Activated CD4-positive, alpha-beta T cell treated with anti-CD3 and anti-CD28 coated beads, Interleukin-2, amount 50 U/mL, for 48 hours (primary cell): Measurements from ENCODE around the gene DNAJB12.
A peak's percentile ranks its signal among the peaks of the same experiment; 100 is the strongest.
"Not testable (repeated sequence)": the region's sequence is repeated elsewhere in the genome, so short reads cannot be mapped to it uniquely, and the experiment has no call there.

Experiments
- DNase-seq, 2 experiments: peaks; one replicate each; pipeline ENCODE4 v3.0.0-alpha.2; 2020

DNAJB12 gene

DNA sequence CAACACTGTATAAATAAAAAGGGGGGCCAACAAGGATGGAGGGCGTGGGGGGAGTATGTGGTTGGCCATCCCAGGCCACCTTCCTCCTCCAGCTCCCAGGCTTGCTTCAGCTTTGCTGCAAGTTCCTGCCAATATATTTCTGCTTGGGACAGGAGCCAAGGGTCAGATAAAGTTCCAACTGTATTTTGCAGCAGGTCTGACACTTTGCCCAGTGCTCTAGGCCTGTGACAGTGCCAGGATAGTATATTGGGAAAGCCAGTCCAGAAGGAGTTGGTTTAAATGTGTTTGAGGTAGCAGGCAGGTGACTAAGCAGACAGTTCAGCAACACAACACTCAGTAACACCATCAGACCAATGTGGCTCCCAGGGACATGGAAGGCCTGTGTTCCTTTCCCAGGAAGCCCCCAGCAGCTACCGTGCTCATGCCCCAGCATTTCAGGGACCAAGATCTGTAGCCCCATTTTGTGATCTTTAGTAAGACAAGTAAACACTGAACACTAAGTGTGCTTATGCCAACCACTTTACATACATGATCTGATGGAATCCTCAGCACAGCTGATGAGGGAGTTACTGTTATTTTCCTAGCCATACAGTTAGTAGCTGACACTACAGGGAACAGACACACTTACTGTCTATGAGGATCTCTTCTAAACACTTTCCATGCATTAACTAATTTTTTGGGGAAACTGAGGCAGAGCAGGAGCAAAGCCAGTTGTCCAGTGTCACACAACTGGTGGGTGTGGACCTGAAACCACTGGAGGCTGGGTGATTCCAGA is 38.9 kb downstream of the DNAJB12 start:
- no peak for DNase-seq

DNA sequence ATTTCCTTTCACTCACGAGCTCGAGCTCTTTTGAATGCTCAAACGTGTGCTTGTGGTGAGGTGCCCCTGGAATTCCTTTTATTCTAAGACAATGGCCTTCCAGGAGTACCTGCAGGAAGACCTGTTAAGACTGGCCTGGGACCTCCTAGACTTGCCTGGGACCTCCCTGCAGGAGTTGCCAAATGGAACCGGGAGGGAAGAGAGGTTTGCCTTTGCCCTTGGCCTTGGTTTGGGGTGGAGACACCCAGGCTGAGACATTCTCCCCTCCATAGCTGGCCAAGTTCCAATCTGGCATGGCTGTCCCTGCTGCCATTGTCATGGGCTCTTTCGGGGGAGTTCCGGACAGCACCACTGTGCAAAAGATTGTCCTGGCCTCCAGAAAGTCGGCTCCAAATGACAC is 39.7 kb downstream of the DNAJB12 start:
- DNase-seq: no peak

GRCh38 chr10:72314263-72314662 is 40.5 kb downstream of the DNAJB12 start:
- no peak for DNase-seq

DNA sequence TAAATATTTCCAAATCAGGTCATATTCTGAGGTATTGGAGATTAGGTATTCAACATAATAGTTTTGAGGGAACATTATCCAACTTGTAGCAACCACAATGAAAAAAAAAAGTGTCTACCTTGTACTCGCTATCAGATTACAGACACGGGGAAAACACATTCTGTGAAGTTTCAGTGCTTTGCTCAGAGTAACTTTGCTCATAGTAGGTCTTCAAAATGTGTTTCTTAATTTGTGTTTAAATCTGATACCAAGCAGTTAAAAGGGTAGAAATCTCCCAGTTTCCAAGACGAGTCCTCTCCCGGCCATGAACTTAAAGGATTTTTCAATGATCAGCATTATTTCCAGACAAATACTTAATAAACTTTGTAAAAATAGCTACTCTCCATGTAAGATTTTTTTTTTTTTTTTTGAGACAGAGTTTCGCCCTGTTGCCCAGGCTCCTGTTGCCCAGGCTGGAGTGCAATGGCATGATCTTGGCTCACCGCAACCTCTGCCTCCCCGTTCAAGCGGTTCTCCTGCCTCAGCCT is 41.8 kb downstream of the DNAJB12 start:
- DNase-seq: no peak

GRCh38 chr10:72311667-72312066 is 43.1 kb downstream of the DNAJB12 start:
- peak in 1 of 2 experiments; percentile 41 for DNase-seq

DNA sequence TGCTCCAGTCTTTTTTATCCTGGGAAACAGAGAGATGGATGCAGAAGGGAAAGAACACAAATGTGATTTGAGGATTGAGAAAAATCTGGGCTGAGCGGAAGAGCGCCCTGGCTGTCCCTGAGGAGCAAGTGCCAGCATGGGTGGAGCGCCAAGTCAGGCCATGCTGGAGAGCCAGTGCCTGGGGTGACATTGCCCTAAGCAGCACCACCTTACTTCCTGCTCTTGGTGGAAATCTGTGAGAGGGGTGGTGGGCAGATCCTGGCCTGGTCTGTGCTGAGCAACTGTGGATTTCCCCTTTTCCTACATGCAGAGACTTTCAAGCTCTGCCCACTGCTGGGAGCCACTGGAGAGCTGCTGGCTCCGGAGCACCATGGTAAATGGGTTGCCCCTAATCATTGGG is 44.1 kb downstream of the DNAJB12 start:
- no peak for DNase-seq

- DNase-seq: no peak
Measured at GRCh38 chr10:72310241-72310633, 44.5 kb downstream of the DNAJB12 start.

DNA sequence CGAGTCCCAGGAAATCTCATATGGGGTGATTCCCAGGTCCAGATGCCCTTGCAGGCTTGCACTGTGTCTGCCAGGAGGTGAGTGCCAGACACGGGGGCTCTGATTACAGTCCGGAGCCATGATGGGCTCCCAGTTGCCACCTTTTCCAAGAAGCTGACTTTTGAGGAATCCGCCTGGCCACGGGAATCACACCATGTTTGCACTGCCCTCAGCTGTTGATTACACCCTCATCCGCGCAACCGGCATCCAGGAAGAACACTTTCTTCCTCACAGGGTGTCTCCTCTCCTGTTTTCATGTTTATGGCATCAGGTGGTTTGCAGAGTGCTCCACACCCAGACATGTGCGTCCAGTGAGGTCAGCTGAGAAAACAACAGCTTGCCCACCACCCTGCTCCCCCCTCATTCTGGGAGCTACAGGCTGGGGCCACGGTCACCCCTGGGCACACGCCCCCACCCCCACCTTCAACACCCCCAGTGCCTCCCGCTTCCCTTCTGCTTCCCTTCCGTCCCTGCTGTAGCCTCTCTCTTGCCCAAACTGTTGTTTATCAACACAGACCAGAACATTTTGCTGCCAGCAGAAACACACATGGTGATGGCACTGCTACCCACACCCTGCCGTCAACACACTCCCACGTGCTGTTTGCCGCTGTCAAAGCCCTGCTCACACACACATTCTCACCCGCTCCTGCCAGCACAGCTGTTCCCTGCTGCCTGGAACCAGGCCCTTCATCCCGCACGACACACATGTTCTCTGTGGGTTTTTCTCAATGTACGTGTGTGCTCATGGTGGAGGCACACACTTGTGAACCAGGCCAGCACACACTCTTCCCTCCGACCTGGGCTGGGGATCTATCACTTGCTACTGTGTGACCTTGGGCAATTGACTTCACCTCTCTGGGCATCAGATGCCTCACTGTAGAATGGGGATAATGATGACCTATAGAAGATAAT is 45.2 kb downstream of the DNAJB12 start:
- DNase-seq: no peak

DNA sequence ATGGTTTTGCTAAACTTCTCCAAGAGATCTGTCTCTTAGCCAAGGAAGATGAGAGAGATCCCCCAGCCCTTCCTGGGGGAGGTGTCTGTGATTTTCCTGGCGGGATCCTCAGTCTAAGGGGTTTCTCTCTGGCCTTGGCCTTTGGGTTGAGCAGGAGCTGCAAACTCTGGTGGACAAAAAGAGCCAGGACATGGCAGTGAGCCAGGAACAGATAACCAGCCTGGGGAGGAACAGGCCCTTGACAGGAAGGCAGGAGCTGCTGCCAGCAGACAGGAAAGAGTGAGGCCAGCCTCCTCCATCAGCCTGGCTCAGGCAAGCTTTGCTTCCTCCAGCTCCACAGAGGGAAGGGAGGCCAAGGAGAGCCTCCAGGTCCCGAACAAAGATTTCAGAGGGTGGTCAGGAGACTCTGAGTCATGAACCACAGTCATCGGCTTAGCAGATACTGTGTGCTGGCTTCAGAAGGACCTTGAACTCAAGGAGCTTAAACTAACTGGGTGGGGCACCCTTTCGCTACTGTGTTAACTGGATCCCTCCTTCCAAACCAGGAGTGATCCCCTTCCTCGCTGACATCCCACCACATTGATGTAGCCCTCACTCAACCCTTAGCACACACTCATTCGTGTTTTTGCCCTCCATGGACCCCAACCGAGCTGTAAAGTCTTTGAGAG is 46.3 kb downstream of the DNAJB12 start:
- DNase-seq: peak; percentile 52 to 64

DNA sequence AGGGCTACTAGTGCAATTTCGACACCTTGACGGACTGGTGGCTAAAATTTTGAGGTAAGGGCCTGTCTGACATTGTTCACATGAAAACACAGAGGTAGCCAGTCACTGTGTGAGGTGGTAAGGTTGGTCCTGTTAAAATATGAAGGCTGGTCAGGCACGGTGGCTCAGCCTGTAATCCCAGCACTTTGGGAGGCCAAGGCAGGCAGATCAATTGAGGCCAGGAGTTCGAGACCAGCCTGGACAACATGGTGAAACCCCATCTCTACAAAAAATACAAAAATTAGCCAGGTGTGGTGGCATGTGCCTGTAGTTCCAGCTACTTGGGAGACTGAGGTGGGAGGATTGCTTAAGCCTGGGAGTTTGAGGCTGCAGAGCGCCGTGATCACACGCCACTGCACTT is 47.0 kb downstream of the DNAJB12 start:
- not testable (repeated sequence) for DNase-seq

GRCh38 chr10:72306215-72306760 is 48.4 kb downstream of the DNAJB12 start:
- DNase-seq: no peak

DNA sequence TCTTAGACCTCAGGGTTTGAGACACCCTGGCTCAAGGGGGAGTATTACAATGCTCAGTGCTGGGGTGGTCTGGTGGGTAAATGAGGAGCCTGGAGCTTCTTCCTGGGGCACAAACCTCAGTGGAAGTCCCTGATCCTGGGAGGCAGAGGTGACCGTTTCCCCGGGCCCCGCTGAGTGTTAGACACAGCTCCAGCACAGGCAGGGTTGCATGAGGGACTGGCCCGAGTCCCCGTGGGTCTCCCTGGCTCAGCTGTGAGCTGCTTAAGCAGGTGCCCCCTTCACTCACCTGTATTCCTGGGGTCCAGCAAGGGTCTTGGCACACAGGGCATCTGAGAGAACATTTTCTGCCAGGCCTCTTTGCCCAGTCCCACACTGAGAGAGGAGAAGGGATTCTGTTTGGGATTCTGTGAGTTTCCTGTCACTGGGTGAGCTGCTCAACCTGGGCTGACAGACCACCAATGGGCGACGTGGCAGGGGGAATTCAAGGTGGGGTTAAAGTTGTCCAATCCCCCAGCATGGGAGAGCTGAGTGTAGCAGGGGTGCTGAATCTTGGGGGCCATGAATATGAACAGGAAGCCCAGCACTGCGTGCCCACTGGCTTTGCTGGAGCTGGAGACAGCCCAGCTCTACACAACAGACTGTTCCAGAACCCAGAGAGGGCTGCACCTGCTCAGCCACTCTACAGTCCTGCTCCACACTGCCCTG is 51.1 kb downstream of the DNAJB12 start:
- no peak for DNase-seq

GRCh38 chr10:72298592-72299519 is 55.9 kb downstream of the DNAJB12 start:
- DNase-seq: no peak

DNA sequence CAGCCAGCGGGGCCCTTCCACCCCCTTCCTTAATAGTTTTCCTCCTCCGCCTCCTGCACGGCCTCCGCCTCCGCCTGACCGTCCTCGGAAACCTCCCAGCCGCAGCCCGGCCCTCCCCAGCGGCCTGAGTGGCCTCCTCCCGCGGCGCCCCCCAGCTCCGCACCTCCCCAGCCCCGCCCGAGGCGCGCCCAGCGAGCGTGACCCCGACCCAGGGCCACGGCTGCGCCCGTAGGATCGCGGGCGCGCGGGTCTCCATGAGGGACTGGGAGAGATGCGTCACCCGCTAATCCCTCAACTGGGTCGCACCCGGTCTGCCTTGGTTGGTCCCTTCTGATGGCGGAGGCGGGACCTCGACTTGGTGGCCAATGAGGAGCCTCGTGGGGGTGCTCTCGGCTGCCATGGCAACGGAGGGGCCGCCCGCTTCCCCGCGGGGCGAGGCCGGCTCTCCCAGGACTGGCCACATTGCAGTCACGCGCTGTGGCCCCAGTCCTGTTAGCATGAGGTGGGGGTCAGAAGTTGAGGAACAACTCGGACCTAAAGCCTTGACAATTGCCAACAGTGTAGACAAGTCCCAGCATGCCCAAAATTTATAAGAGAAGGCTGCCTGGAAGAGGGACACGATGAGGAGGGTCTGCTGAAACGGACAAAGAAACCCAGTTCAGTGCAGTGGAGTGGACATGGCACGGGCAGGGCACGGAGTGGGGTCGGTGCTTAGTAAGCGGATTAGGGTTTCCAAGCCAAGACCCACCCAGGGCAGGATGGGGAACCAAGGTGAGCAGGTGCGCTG is 56.7 kb downstream of the DNAJB12 start:
- peak; percentile 97 to 98 for DNase-seq

DNA sequence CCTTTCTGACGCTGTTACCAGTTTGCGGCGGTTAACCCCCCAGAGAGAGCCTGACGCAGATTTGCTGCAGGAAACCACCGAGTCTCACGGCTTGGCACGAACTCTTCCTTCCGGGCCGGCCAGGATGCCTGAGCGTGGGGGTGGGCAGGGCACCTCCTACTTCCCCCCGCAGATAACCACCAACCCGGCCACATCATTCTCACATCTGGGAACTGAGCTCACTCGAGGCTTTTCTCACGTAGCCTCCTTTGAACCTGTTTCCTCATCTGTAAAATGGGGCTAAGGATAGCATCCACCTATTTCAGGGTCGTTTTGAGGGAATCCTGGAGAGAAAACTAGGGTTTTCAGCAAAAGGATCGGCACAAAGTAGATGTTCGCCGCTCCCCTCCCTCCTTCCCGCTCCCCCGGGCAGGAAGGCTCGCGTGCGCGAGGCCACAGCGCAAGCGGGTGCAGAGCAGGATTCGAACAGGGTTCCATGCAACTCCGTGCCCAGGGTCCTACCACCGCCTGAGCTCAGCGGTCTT is 57.4 kb downstream of the DNAJB12 start:
- DNase-seq: peak; percentile 94 to 97

GRCh38 chr10:72296829-72297280 is 57.9 kb downstream of the DNAJB12 start:
- not testable (repeated sequence) for DNase-seq

DNA sequence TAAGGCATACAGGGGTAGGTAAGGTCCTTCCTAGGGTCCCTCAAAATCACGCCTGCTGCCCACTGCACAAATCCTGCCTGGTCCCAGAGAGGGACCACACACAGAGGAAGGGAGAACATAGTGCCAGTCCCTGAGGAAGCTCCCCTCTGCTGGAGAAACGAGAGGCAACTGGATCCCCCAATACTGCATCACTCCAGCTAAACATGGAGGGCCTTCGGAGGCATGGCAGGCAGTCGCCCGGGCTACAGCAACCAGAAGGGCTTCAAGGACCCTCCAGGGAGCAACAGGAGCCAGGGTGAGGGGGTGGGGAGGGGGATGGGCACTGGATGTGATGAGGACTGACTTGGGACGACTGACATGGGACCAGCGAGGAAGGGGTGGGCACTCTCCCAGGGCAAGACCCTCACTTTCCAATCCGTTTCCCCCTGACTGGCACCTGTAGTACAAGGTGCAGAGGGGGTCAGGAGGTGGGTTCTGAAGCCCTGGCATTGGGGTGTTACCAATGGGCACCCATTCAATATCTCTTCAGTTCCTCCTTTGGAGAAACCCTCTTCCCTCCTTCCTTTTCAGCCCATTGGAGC is 59.3 kb downstream of the DNAJB12 start:
- peak in 1 of 2 experiments; percentile 37 for DNase-seq

DNA sequence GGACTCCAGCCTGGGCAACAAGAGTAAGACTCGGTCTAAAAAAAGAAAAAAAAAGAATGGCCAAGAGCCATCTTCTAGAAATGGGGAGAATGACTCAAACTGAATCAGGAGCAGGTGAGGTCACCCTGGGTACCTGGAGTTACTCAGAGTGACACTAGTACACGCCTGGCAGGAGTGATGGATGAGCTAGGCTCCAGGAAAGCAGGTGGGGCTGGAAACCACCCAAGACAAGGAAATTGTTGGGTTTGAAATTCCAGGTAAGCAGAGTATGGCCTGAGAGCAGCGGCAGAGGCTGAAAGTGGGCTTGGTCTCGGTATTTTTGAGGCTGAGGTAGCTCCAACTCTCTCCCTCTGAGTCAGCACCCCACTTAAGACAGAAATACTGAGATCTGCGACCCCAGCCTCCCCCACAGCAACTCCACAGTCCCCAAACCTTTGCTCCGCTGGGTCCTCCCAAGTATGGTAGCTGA is 62.5 kb downstream of the DNAJB12 start:
- DNase-seq: peak; percentile 74 to 83

DNA sequence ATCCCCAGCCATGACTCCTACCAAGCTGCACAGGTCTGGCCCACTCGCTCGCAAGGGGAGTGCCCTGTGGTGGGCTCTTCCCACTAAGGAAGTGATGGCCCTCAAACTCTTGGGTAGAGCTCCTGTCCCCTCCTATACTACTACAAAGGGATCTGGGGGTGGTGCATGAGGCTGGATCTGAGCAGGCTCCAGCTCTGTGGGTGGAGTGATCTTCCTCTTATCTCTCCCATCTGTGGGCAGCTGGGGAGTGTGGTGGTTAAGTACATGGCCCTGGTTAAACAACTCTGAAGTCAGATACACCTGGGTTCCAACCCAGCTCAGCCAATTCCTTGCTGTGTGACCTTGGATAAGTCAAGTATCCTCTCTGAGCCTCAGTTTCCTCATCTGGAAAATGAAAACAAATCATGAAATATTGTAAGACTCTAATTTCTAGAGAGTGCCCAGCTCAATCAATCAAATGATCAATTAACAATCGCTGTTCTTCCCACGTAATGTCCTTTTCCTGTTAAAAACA is 63.6 kb downstream of the DNAJB12 start:
- DNase-seq: peak; percentile 53 to 69
